C4-2B (cell line): ENCODE results near the gene CCL27.

Source experiments
- CTCF ChIP-seq: fragments of 450-650 bp; conservative IDR thresholded peaks from 2 replicates; pipeline ENCODE4 v1.5.1; 2017; ENCODE audit warnings: mild to moderate bottlenecking
- ZFX ChIP-seq: fragments of 450-650 bp; IDR thresholded peaks from 2 replicates; pipeline ENCODE4 v1.6.1; 2017

DNA sequence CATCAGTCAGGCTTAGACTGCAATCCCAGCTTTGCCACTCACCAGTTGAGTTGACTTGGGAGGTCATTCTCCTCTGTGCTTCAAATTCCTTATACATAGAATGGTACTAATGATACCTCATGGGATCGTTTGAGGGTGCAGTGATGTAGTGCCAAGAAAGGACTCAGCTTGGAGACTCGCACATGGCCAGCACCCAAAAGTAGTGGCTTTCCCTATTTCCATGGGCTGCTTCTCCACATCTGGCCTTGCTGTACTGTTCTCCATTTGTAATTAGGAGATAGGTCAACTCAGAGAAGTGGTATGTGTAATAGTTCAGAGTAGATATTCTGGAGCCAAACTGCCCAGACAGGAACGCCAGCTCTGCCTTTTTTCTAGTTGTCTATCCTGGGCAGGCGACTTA is 23.1 kb upstream of the CCL27 start:
- no peak for TF ChIP-seq CTCF
- TF ChIP-seq ZFX, result no peak
